Thyroid gland (tissue), 4 donors: ENCODE results near the gene PRSS38. TPM values are rescaled to one million over a fixed set of nuclear protein-coding genes. Genes with fewer than 3 reads are reported as not detected.

ENCODE experiments used
- DNase-seq, 2 donors: peaks; one replicate each; pipeline ENCODE4 v3.0.0-alpha.2; 2019
- H3K27ac ChIP-seq, 3 donors: fragments of 200-600 bp; sonication (generic); 1 replicate in 2 of 3; 2 replicates in 1 of 3; pipeline ENCODE4 v1.5.1; 2016 to 2019; ENCODE audit warnings: mild to moderate bottlenecking in 1 of 3, moderate library complexity in 1 of 3
- H3K27me3 ChIP-seq: fragments of 200-600 bp; sonication (generic); one replicate; pipeline ENCODE4 v1.5.1; 2019
- H3K36me3 ChIP-seq, 2 donors: fragments of 200-600 bp; sonication (generic); one replicate each; pipeline ENCODE4 v1.5.1; 2016 to 2019
- H3K4me1 ChIP-seq, 2 donors: fragments of 200-600 bp; sonication (generic); one replicate each; pipeline ENCODE4 v1.5.1; 2017 to 2019
- H3K4me3 ChIP-seq, 3 donors: fragments of 200-600 bp; sonication (generic); replicated peaks in 1 of 3; 1 replicate in 2 of 3; 2 replicates in 1 of 3; pipeline ENCODE4 v1.5.1; 2016; ENCODE audit warnings: mild to moderate bottlenecking in 1 of 3
- H3K9me3 ChIP-seq: fragments of 200-600 bp; sonication (generic); one replicate; pipeline ENCODE4 v1.5.1; 2017
- CTCF ChIP-seq, 6 experiments: fragments of 200-600 bp in 3 of 6; fragments of 450-650 bp in 3 of 6; sonication (generic) in 3 of 6; IDR thresholded peaks; one replicate each; pipeline ENCODE4 v1.5.1; 2016 to 2019; ENCODE audit warnings: antibody characterized with exemption in 6 of 6, mild to moderate bottlenecking in 2 of 6, inconsistent platforms in 1 of 6, moderate library complexity in 1 of 6
- POLR2A ChIP-seq, 2 donors: fragments of 450-650 bp; IDR thresholded peaks; one replicate each; pipeline ENCODE4 v1.6.1; 2017; ENCODE audit warnings: antibody characterized with exemption in 2 of 2, mild to moderate bottlenecking in 2 of 2, moderate library complexity in 1 of 2
- WGBS, 2 donors: methylation state at CpG; one replicate each; pipeline ENCODE4 v1.1.5; 2017; 5-methylcytosine and 5-hydroxymethylcytosine counted together
- intact Hi-C: fragments of 100-400 bp; cut with DNase I; formaldehyde crosslinking; loops from one replicate; pipeline ENCODE4 v1.15.1; 2023
- total RNA-seq, 4 donors: library from RNA; depleted of rRNA; stranded (reverse); fragments of >200 nt; gene quantifications; one replicate each; pipeline ENCODE4 v1.2.3, GENCODE V29; 2016

The PRSS38 gene
- total RNA-seq, 4 donors from 2014 or later = not detected

- no peaks in the 10 kb centered on the region for H3K27me3 ChIP-seq
- 52% methylated on average over 9 of the region's 11 CpGs for WGBS, 2 donors
- TF ChIP-seq POLR2A (IDR thresholded peaks at IDR 0.05) = no peak
- no peak for TF ChIP-seq CTCF (IDR thresholded peaks at IDR 0.05)
- H3K4me1 ChIP-seq = peaks cover 0 to 10% of the 10 kb centered on the region in 2 donors
- no peak for DNase-seq
- H3K27ac ChIP-seq = no peak overlapping the region
- intact Hi-C loops = no loop called here
- H3K36me3 ChIP-seq = no peaks in the 10 kb centered on the region
- no peaks in the 10 kb centered on the region for H3K9me3 ChIP-seq
- no peak overlapping the region for H3K4me3 ChIP-seq
These were observed 20.7 kb upstream of the PRSS38 start for GRCh38 chr1:227794817-227795192.

GRCh38 chr1:227795732-227796131 is 19.7 kb upstream of the PRSS38 start:
- Histone ChIP-seq H3K4me3 (no peak overlapping the region), H3K36me3 (no peaks in the 10 kb centered on the region), H3K27ac (no peak overlapping the region), H3K9me3 (no peaks in the 10 kb centered on the region), H3K27me3 (no peaks in the 10 kb centered on the region), H3K4me1 (peaks cover 0 to 10% of the 10 kb centered on the region in 2 donors)
- intact Hi-C loops = no loop called here
- DNase-seq = no peak
- TF ChIP-seq POLR2A (IDR thresholded peaks at IDR 0.05) (no peak), CTCF (IDR thresholded peaks at IDR 0.05) (no peak)
- 92 to 100% methylated on average over 2 to 3 of the region's 6 CpGs for WGBS, 2 donors

GRCh38 chr1:227796359-227796915 is 19.0 kb upstream of the PRSS38 start:
- TF ChIP-seq CTCF (IDR thresholded peaks at IDR 0.05) (no peak), POLR2A (IDR thresholded peaks at IDR 0.05) (no peak)
- H3K27ac ChIP-seq = no peak overlapping the region
- H3K4me1 ChIP-seq = peaks cover 0 to 10% of the 10 kb centered on the region in 2 donors
- 80 to 83% methylated on average over 5 of the region's 5 CpGs for WGBS, 2 donors
- no peaks in the 10 kb centered on the region for H3K36me3 ChIP-seq
- no peak overlapping the region for H3K4me3 ChIP-seq
- H3K9me3 ChIP-seq = no peaks in the 10 kb centered on the region
- H3K27me3 ChIP-seq = no peaks in the 10 kb centered on the region
- DNase-seq = no peak
- intact Hi-C loops = no loop called here

GRCh38 chr1:227797144-227797543 is 18.3 kb upstream of the PRSS38 start:
- Histone ChIP-seq H3K36me3 (no peaks in the 10 kb centered on the region), H3K27ac (no peak overlapping the region), H3K4me1 (peaks cover 0 to 10% of the 10 kb centered on the region in 2 donors), H3K9me3 (no peaks in the 10 kb centered on the region), H3K4me3 (no peak overlapping the region), H3K27me3 (no peaks in the 10 kb centered on the region)
- no peak for DNase-seq
- intact Hi-C loops = no loop called here
- 80 to 87% methylated on average over 3 of the region's 3 CpGs for WGBS, 2 donors
- TF ChIP-seq CTCF (IDR thresholded peaks at IDR 0.05) (no peak), POLR2A (IDR thresholded peaks at IDR 0.05) (no peak)

GRCh38 chr1:227797625-227798024 is 17.9 kb upstream of the PRSS38 start:
- no peaks in the 10 kb centered on the region for H3K9me3 ChIP-seq
- no peaks in the 10 kb centered on the region for H3K36me3 ChIP-seq
- intact Hi-C loops = no loop called here
- 84 to 85% methylated on average over 3 of the region's 3 CpGs for WGBS, 2 donors
- DNase-seq = no peak
- no peak overlapping the region for H3K27ac ChIP-seq
- H3K27me3 ChIP-seq = no peaks in the 10 kb centered on the region
- peaks cover 0 to 10% of the 10 kb centered on the region in 2 donors for H3K4me1 ChIP-seq
- no peak overlapping the region for H3K4me3 ChIP-seq
- TF ChIP-seq CTCF (IDR thresholded peaks at IDR 0.05) (no peak), POLR2A (IDR thresholded peaks at IDR 0.05) (no peak)
